Effector memory CD8-positive, alpha-beta T cell (primary cell): ENCODE data around the gene ZNF263.
"Not testable (repeated sequence)": the region's sequence is repeated elsewhere in the genome, so short reads cannot be mapped to it uniquely, and the experiment has no call there.

ENCODE experiments used
- ATAC-seq: fragments of 150-1000 bp; cut with Tn5 transposase; replicated peaks from 2 replicates; pipeline ENCODE4 v1.10.0; 2021; ENCODE audit warnings: mild to moderate bottlenecking, moderate library complexity
- DNase-seq, 3 experiments: peaks; one replicate each; pipeline ENCODE4 v3.0.0; 2021
- H3K27ac Mint-ChIP-seq, 2 donors: one replicate each; pipeline ENCODE4 v1.8.0; 2022; ENCODE audit warnings: mild to moderate bottlenecking in 2 of 2, mixed read lengths in 2 of 2, moderate library complexity in 2 of 2
- H3K27me3 Mint-ChIP-seq, 2 donors: one replicate each; pipeline ENCODE4 v1.8.0; 2022; ENCODE audit warnings: mixed read lengths in 2 of 2
- H3K36me3 Mint-ChIP-seq: one replicate; pipeline ENCODE4 v1.8.0; 2022; ENCODE audit warnings: mild to moderate bottlenecking, moderate library complexity, mixed read lengths; ENCODE audit not compliant: insufficient read depth
- H3K4me1 Mint-ChIP-seq, 2 donors: one replicate each; pipeline ENCODE4 v1.8.0; 2022; ENCODE audit warnings: low read depth in 2 of 2, mixed read lengths in 2 of 2
- H3K4me3 Mint-ChIP-seq, 2 donors: one replicate each; pipeline ENCODE4 v1.8.0; 2022; ENCODE audit warnings: mild to moderate bottlenecking in 2 of 2, mixed read lengths in 2 of 2, moderate library complexity in 2 of 2
- H3K9me3 Mint-ChIP-seq, 2 donors: one replicate each; pipeline ENCODE4 v1.8.0; 2022; ENCODE audit warnings: mixed read lengths in 2 of 2

Gene ZNF263

GRCh38 chr16:3254309-3254708 lies 29.0 kb upstream of the ZNF263 start:
- no peaks in the 10 kb centered on the region for H3K9me3 Mint-ChIP-seq
- peaks cover 5 to 36% of the 10 kb centered on the region in 2 donors for H3K27me3 Mint-ChIP-seq
- DNase-seq (no peak), ATAC-seq (no peak)
- H3K4me1 Mint-ChIP-seq: no peaks in the 10 kb centered on the region
- H3K4me3 Mint-ChIP-seq: no peak overlapping the region
- H3K36me3 Mint-ChIP-seq: no peaks in the 10 kb centered on the region
- H3K27ac Mint-ChIP-seq: no peak overlapping the region

- no peaks in the 10 kb centered on the region for H3K4me1 Mint-ChIP-seq
- H3K27me3 Mint-ChIP-seq: peaks cover 5 to 29% of the 10 kb centered on the region in 2 donors
- no peaks in the 10 kb centered on the region for H3K9me3 Mint-ChIP-seq
- no peak for ATAC-seq
- DNase-seq: no peak
- no peaks in the 10 kb centered on the region for H3K36me3 Mint-ChIP-seq
- no peak within 1 kb of the TSS for H3K27ac Mint-ChIP-seq
- H3K4me3 Mint-ChIP-seq: peak within 1 kb of the TSS in 1 of 2 donors; percentile 54
Observed at GRCh38 chr16:3256146-3256865, 27.0 kb upstream of the ZNF263 start, which contains the start of gene MEFV. Gene MEFV (minus strand): TSS chr16:3256633. CDS start chr16:3256587, 46 bp downstream.

- H3K9me3 Mint-ChIP-seq: no peaks in the 10 kb centered on the region
- H3K27ac Mint-ChIP-seq: no peak overlapping the region
- H3K4me1 Mint-ChIP-seq: peaks cover 0 to 2% of the 10 kb centered on the region in 2 donors
- ATAC-seq (no peak), DNase-seq (no peak)
- peaks cover 3% of the 10 kb centered on the region for H3K36me3 Mint-ChIP-seq
- H3K4me3 Mint-ChIP-seq: no peak overlapping the region
- peaks cover 5 to 26% of the 10 kb centered on the region in 2 donors for H3K27me3 Mint-ChIP-seq
Observed at GRCh38 chr16:3256866-3257465, 26.3 kb upstream of the ZNF263 start.

- no peak for DNase-seq
- Mint-ChIP-seq H3K9me3 (no peaks in the 10 kb centered on the region), H3K36me3 (peaks cover 20% of the 10 kb centered on the region), H3K4me3 (no peak overlapping the region), H3K4me1 (peaks cover 19% of the 10 kb centered on the region in 2 donors), H3K27ac (no peak overlapping the region), H3K27me3 (peaks cover 5 to 26% of the 10 kb centered on the region in 2 donors)
- ATAC-seq: no peak
Observed at GRCh38 chr16:3259836-3260235, 23.5 kb upstream of the ZNF263 start.

GRCh38 chr16:3262517-3262916 lies 20.8 kb upstream of the ZNF263 start:
- H3K4me3 Mint-ChIP-seq: peak overlapping the region; percentile 85 to 89
- H3K36me3 Mint-ChIP-seq: peaks cover 22% of the 10 kb centered on the region
- H3K27me3 Mint-ChIP-seq: peaks cover 0 to 10% of the 10 kb centered on the region in 2 donors
- H3K4me1 Mint-ChIP-seq: peaks cover 21 to 25% of the 10 kb centered on the region in 2 donors
- H3K9me3 Mint-ChIP-seq: no peaks in the 10 kb centered on the region
- DNase-seq (no peak), ATAC-seq (no peak)
- peak overlapping the region; percentile 95 for H3K27ac Mint-ChIP-seq

- Mint-ChIP-seq H3K27me3 (no peaks in the 10 kb centered on the region), H3K4me3 (peak overlapping the region; percentile 85 to 89), H3K4me1 (peaks cover 21 to 25% of the 10 kb centered on the region in 2 donors), H3K27ac (peak overlapping the region; percentile 95), H3K36me3 (peaks cover 30% of the 10 kb centered on the region), H3K9me3 (no peaks in the 10 kb centered on the region)
- DNase-seq (peak; percentile 89 to 93 (median 91)), ATAC-seq (peak; percentile 85)
Observed at GRCh38 chr16:3264137-3265036, 18.9 kb upstream of the ZNF263 start.

GRCh38 chr16:3266873-3267537 lies 16.3 kb upstream of the ZNF263 start:
- ATAC-seq (no peak), DNase-seq (no peak)
- Mint-ChIP-seq H3K4me1 (peaks cover 19 to 25% of the 10 kb centered on the region in 2 donors), H3K4me3 (no peak overlapping the region), H3K9me3 (no peaks in the 10 kb centered on the region), H3K36me3 (peaks cover 29% of the 10 kb centered on the region), H3K27me3 (no peaks in the 10 kb centered on the region), H3K27ac (no peak overlapping the region)

- no peak overlapping the region for H3K27ac Mint-ChIP-seq
- H3K4me3 Mint-ChIP-seq: no peak overlapping the region
- peaks cover 27% of the 10 kb centered on the region for H3K36me3 Mint-ChIP-seq
- H3K9me3 Mint-ChIP-seq: no peaks in the 10 kb centered on the region
- peaks cover 11 to 16% of the 10 kb centered on the region in 2 donors for H3K4me1 Mint-ChIP-seq
- ATAC-seq (no peak), DNase-seq (no peak)
- H3K27me3 Mint-ChIP-seq: no peaks in the 10 kb centered on the region
Observed at GRCh38 chr16:3268294-3268693, 15.0 kb upstream of the ZNF263 start.

- not testable (repeated sequence) for ATAC-seq, DNase-seq, H3K27ac Mint-ChIP-seq, H3K27me3 Mint-ChIP-seq, H3K4me1 Mint-ChIP-seq, H3K9me3 Mint-ChIP-seq, H3K4me3 Mint-ChIP-seq
- H3K36me3 Mint-ChIP-seq: peaks cover 12% of the 10 kb centered on the region
Observed at GRCh38 chr16:3270718-3271117, 12.6 kb upstream of the ZNF263 start.

GRCh38 chr16:3271281-3271680 lies 12.0 kb upstream of the ZNF263 start:
- ATAC-seq, H3K9me3 Mint-ChIP-seq, H3K27me3 Mint-ChIP-seq, DNase-seq, H3K4me3 Mint-ChIP-seq, H3K27ac Mint-ChIP-seq, H3K4me1 Mint-ChIP-seq: not testable (repeated sequence)
- H3K36me3 Mint-ChIP-seq: peaks cover 13% of the 10 kb centered on the region

- Mint-ChIP-seq H3K9me3 (no peaks in the 10 kb centered on the region), H3K36me3 (peaks cover 5% of the 10 kb centered on the region), H3K27me3 (no peaks in the 10 kb centered on the region), H3K4me3 (no peak overlapping the region), H3K27ac (no peak overlapping the region), H3K4me1 (no peaks in the 10 kb centered on the region)
- ATAC-seq (no peak), DNase-seq (no peak)
Observed at GRCh38 chr16:3274490-3274889, 8.8 kb upstream of the ZNF263 start.

GRCh38 chr16:3274947-3275346 lies 8.3 kb upstream of the ZNF263 start:
- Mint-ChIP-seq H3K27ac (no peak overlapping the region), H3K9me3 (no peaks in the 10 kb centered on the region), H3K4me3 (no peak overlapping the region), H3K4me1 (no peaks in the 10 kb centered on the region), H3K27me3 (no peaks in the 10 kb centered on the region), H3K36me3 (peaks cover 3% of the 10 kb centered on the region)
- ATAC-seq (no peak), DNase-seq (no peak)

GRCh38 chr16:3276679-3277078 lies 6.6 kb upstream of the ZNF263 start:
- no peaks in the 10 kb centered on the region for H3K4me1 Mint-ChIP-seq
- no peak overlapping the region for H3K4me3 Mint-ChIP-seq
- no peaks in the 10 kb centered on the region for H3K27me3 Mint-ChIP-seq
- ATAC-seq (no peak), DNase-seq (no peak)
- H3K27ac Mint-ChIP-seq: no peak overlapping the region
- no peaks in the 10 kb centered on the region for H3K9me3 Mint-ChIP-seq
- H3K36me3 Mint-ChIP-seq: peaks cover 2% of the 10 kb centered on the region
